ENCODE data around the gene SSBP3. TPM values are rescaled to one million over a fixed set of nuclear protein-coding genes. Genes with fewer than 3 reads are reported as not detected.
"Not testable (repeated sequence)": the region's sequence is repeated elsewhere in the genome, so short reads cannot be mapped to it uniquely, and the experiment has no call there.

The SSBP3 gene
- total and polyA plus RNA-seq, 2 experiments from 2014 or later = 47.4 to 68.6 TPM

DNA sequence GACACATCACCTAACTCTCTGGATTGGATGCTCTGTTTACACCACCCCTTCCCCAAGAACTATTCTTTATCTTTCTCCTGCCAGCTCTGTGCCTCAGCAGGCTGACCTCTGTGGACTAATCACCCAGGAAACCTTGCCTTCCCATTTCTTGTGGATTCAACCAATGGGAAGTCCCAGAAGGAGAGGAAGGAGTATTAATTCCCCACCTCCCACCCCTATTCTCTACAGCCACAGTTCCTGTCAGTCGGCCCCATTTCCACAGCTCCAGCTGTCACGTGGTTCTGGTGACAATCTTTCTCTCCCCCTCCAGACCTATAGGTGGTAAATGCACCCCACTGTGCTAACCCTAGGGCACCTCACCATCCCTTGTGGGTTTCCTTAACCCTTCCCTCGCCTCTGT lies 46.8 kb upstream of the SSBP3 start (continued):
- TF ChIP-seq, protein P1, sequence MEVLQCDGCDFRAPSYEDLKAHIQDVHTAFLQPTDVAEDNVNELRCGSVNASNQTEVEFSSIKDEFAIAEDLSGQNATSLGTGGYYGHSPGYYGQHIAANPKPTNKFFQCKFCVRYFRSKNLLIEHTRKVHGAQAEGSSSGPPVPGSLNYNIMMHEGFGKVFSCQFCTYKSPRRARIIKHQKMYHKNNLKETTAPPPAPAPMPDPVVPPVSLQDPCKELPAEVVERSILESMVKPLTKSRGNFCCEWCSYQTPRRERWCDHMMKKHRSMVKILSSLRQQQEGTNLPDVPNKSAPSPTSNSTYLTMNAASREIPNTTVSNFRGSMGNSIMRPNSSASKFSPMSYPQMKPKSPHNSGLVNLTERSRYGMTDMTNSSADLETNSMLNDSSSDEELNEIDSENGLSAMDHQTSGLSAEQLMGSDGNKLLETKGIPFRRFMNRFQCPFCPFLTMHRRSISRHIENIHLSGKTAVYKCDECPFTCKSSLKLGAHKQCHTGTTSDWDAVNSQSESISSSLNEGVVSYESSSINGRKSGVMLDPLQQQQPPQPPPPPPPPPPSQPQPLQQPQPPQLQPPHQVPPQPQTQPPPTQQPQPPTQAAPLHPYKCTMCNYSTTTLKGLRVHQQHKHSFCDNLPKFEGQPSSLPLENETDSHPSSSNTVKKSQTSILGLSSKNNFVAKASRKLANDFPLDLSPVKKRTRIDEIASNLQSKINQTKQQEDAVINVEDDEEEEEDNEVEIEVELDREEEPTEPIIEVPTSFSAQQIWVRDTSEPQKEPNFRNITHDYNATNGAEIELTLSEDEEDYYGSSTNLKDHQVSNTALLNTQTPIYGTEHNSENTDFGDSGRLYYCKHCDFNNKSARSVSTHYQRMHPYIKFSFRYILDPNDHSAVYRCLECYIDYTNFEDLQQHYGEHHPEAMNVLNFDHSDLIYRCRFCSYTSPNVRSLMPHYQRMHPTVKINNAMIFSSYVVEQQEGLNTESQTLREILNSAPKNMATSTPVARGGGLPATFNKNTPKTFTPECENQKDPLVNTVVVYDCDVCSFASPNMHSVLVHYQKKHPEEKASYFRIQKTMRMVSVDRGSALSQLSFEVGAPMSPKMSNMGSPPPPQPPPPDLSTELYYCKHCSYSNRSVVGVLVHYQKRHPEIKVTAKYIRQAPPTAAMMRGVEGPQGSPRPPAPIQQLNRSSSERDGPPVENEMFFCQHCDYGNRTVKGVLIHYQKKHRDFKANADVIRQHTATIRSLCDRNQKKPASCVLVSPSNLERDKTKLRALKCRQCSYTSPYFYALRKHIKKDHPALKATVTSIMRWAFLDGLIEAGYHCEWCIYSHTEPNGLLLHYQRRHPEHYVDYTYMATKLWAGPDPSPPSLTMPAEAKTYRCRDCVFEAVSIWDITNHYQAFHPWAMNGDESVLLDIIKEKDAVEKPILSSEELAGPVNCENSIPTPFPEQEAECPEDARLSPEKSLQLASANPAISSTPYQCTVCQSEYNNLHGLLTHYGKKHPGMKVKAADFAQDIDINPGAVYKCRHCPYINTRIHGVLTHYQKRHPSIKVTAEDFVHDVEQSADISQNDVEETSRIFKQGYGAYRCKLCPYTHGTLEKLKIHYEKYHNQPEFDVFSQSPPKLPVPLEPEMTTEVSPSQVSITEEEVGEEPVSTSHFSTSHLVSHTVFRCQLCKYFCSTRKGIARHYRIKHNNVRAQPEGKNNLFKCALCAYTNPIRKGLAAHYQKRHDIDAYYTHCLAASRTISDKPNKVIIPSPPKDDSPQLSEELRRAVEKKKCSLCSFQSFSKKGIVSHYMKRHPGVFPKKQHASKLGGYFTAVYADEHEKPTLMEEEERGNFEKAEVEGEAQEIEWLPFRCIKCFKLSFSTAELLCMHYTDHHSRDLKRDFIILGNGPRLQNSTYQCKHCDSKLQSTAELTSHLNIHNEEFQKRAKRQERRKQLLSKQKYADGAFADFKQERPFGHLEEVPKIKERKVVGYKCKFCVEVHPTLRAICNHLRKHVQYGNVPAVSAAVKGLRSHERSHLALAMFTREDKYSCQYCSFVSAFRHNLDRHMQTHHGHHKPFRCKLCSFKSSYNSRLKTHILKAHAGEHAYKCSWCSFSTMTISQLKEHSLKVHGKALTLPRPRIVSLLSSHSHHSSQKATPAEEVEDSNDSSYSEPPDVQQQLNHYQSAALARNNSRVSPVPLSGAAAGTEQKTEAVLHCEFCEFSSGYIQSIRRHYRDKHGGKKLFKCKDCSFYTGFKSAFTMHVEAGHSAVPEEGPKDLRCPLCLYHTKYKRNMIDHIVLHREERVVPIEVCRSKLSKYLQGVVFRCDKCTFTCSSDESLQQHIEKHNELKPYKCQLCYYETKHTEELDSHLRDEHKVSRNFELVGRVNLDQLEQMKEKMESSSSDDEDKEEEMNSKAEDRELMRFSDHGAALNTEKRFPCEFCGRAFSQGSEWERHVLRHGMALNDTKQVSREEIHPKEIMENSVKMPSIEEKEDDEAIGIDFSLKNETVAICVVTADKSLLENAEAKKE (CRISPR knock-in tag; IDR thresholded peaks at IDR 0.05) = no peak

DNA sequence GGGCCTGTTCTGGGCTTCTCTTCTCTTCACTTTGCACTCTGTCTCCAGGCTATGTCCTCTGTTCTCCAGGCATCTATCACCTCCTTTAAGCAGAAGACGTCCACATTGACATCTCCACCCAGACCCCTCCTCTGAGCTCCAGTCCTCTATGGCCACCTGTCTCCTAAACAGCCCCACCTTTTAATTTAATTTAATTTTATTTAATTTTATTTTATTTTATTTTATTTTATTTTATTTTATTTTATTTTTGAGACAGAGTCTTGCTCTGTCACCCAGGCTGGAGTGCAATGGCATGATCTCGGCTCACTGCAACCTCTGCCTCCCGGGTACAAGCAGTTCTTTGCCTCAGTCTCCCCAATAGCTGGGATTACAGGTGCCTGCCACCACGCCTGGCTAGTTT lies 43.2 kb upstream of the SSBP3 start:
- not testable (repeated sequence) for H3K27me3 Mint-ChIP-seq (ENCODE audit: insufficient read depth, low read depth, poor library complexity); H3K4me2 ChIP-seq; ATAC-seq; H4K20me1 ChIP-seq (replicated peaks; ENCODE audit: insufficient read depth); H3K36me3 ChIP-seq (ENCODE audit: insufficient read depth); H3K4me3 Mint-ChIP-seq; H3K4me1 ChIP-seq (ENCODE audit: insufficient read depth); H3K4me1 Mint-ChIP-seq; H3K79me2 ChIP-seq (replicated peaks; ENCODE audit: insufficient read depth); H2AFZ ChIP-seq; H3K27ac Mint-ChIP-seq; H3K4me3 ChIP-seq; H3F3A ChIP-seq (replicated peaks; ENCODE audit: low read depth); DNase-seq (ENCODE audit: low spot score); H3K27ac ChIP-seq (ENCODE audit: low read depth); H3K9me2 ChIP-seq (ENCODE audit: insufficient read depth); H3K27me3 ChIP-seq (ENCODE audit: insufficient read depth)
- H3K9me3 Mint-ChIP-seq = peaks cover 30% of the 10 kb centered on the region
- H3K36me3 Mint-ChIP-seq (ENCODE audit: low read depth) = peaks cover 18% of the 10 kb centered on the region

DNA sequence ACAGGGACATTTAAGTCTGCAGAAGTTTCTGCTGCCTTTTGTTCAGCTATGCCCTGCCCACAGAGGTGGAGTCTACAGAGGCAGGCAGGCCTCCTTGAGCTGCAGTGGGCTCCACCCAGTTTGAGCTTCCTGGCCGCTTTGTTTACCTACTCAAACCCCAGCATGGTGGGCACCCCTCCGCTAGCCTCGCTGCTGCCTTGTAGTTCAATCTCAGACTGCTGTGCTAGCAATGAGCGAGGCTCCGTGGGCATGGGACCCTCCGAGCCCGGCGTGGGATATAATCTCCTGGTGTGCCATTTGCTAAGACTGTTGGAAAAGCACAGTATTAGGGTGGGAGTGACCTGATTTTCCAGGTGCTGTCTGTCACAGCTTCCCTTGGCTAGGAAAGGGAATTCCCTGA lies 42.6 kb upstream of the SSBP3 start:
- H3K36me3 ChIP-seq (ENCODE audit: insufficient read depth); H3K27me3 Mint-ChIP-seq (ENCODE audit: insufficient read depth, low read depth, poor library complexity); H3K4me1 Mint-ChIP-seq; H3K4me1 ChIP-seq (ENCODE audit: insufficient read depth); DNase-seq (ENCODE audit: low spot score); H3K9me2 ChIP-seq (ENCODE audit: insufficient read depth); H3K4me3 ChIP-seq; H3K27ac ChIP-seq (ENCODE audit: low read depth); H3K79me2 ChIP-seq (replicated peaks; ENCODE audit: insufficient read depth); H3F3A ChIP-seq (replicated peaks; ENCODE audit: low read depth); H4K20me1 ChIP-seq (replicated peaks; ENCODE audit: insufficient read depth); H2AFZ ChIP-seq; H3K4me2 ChIP-seq; H3K4me3 Mint-ChIP-seq; ATAC-seq; H3K27me3 ChIP-seq (ENCODE audit: insufficient read depth); H3K27ac Mint-ChIP-seq: not testable (repeated sequence)
- Mint-ChIP-seq H3K9me3 (peaks cover 30% of the 10 kb centered on the region), H3K36me3 (ENCODE audit: low read depth) (peaks cover 18% of the 10 kb centered on the region)

DNA sequence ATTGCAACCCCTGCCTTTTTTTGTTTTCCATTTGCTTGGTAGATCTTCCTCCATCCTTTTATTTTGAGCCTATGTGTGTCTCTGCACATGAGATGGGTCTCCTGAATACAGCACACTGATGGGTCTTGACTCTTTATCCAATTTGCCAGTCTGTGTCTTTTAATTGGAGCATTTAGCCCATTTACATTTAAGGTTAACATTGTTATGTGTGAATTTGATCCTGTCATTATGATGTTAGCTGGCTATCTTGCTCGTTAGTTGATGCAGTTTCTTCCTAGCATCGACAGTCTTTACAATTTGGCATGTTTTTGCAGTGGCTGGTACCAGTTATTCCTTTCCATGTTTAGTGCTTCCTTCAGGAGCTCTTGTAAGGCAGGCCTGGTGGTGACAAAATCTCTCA lies 40.9 kb upstream of the SSBP3 start:
- H3K4me1 ChIP-seq (ENCODE audit: insufficient read depth); H3K27me3 Mint-ChIP-seq (ENCODE audit: insufficient read depth, low read depth, poor library complexity): not testable (repeated sequence)
- H3K9me3 Mint-ChIP-seq = peaks cover 30% of the 10 kb centered on the region

More for the DNA sequence above, 40.9 kb upstream of the SSBP3 start:
- not testable (repeated sequence) for DNase-seq (ENCODE audit: low spot score); H3K4me2 ChIP-seq; H2AFZ ChIP-seq; H3K27me3 ChIP-seq (ENCODE audit: insufficient read depth); H3F3A ChIP-seq (replicated peaks; ENCODE audit: low read depth); H3K79me2 ChIP-seq (replicated peaks; ENCODE audit: insufficient read depth); H3K36me3 ChIP-seq (ENCODE audit: insufficient read depth); H3K4me3 ChIP-seq; H3K27ac Mint-ChIP-seq; H4K20me1 ChIP-seq (replicated peaks; ENCODE audit: insufficient read depth); H3K27ac ChIP-seq (ENCODE audit: low read depth); H3K4me3 Mint-ChIP-seq; ATAC-seq; H3K9me2 ChIP-seq (ENCODE audit: insufficient read depth); H3K4me1 Mint-ChIP-seq
- H3K36me3 Mint-ChIP-seq (ENCODE audit: low read depth) = peaks cover 18% of the 10 kb centered on the region
